GM19438 (cell line): ENCODE measurements around the gene PIEZO2.

Experiments
- ATAC-seq: cut with Tn5 transposase; IDR thresholded peaks from one replicate; pipeline ENCODE4 v1.9.1; 2021; ENCODE audit warnings: low read depth; ENCODE audit not compliant: unreplicated experiment

Gene PIEZO2

GRCh38 chr18:11035376-11035775 lies 114.0 kb downstream of the PIEZO2 start:
- ATAC-seq = no peak

GRCh38 chr18:11034884-11035283 lies 114.5 kb downstream of the PIEZO2 start:
- no peak for ATAC-seq

GRCh38 chr18:11033503-11033902 lies 115.9 kb downstream of the PIEZO2 start:
- ATAC-seq = no peak

DNA sequence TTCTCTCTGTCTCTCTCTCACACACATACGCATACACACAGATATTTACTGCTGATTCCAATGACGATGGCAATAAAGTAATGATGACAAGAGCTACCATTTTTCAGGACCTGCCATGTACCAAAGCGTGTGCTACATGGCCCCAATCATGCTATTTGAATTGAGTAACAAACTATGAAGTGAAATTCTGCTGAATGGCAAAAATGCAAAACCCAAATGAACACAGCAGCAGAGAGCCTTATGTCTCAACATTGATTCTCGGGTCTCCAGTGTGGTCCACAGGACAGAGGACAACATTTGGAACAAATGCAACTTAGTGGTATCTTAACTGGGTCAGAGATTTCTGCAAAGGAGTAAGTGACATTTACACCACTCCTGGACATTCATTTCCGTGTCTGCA lies 117.4 kb downstream of the PIEZO2 start:
- ATAC-seq = no peak

GRCh38 chr18:11029021-11029420 lies 120.3 kb downstream of the PIEZO2 start:
- ATAC-seq = no peak

GRCh38 chr18:11027862-11028261 lies 121.5 kb downstream of the PIEZO2 start:
- no peak for ATAC-seq

DNA sequence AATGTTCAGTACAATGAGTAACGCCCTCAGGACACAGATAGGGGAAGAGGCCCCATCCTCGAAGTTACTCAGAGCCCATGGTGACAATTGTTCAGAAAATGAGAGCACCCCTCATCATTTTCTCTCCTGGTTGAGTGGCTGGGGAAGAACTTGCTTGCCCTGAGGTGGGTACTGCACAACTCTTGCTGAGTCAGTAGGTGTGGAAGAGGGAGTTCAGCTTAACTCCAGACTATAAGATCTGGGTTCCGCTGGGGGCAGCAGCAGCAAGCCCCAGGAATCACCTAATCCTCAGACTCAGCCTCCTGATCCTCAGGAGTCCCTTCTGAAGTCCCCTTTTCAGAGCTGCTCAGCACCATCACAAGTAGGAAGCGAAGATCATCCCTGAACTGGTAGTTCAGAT lies 123.7 kb downstream of the PIEZO2 start:
- ATAC-seq = no peak

GRCh38 chr18:11024928-11025669 lies 124.3 kb downstream of the PIEZO2 start:
- no peak for ATAC-seq

GRCh38 chr18:11021477-11021876 lies 127.9 kb downstream of the PIEZO2 start:
- ATAC-seq = no peak

DNA sequence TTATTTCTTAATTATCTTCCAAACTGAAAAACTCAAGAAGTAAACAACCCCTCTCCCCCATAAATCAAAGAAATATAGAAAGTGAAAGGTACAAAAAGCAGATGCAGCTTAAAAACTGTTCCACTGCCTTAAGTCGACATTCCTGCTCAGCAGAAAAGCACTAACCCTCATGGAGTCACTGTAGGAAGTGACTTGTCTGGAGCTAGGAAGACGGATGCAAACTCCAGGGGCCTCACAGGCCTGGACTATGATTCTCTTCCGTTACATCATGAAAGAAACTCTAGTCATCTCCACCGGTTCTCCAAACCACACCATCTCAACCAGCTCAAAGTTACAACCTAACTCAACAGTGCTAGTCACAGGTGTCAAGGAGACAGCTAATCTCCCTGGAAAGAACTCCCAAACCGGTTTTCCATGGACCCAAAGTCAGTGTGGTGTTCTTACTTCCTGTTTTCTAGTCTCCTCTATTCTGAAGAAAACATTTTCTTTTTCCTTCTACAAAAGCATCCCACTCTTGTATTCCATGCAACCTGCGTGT lies 128.4 kb downstream of the PIEZO2 start:
- no peak for ATAC-seq

DNA sequence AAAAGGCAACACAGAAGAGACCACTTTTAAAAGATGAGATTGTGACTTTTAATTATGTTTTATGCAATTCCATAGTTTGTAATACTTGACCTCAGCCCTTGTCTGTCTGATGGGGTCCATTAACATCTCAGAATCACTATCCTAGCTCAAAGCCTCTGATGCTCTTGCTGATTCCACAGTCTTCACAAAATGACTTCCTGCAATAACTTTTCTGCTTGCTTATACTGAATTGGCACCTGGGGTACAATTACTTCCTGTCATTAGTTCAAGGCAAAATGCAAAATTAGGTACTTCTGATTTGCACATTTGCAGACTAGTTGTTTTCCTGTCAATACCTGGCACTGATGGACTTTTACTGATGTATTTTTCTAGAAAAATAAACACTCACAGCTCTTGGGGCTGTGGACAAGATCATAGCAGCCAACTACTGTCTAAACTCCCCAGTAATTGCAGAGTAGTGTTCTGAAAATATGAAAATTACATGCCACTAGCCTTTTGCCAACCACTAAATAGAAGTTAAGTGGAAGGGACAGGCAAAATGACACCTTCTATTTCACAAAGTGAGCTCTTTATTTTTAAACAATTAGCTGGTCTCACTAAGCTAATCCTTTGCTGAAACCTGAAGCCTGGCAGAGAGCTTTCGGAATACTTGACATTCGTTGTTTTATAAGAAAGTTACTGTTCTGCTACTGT lies 129.1 kb downstream of the PIEZO2 start:
- ATAC-seq = no peak

DNA sequence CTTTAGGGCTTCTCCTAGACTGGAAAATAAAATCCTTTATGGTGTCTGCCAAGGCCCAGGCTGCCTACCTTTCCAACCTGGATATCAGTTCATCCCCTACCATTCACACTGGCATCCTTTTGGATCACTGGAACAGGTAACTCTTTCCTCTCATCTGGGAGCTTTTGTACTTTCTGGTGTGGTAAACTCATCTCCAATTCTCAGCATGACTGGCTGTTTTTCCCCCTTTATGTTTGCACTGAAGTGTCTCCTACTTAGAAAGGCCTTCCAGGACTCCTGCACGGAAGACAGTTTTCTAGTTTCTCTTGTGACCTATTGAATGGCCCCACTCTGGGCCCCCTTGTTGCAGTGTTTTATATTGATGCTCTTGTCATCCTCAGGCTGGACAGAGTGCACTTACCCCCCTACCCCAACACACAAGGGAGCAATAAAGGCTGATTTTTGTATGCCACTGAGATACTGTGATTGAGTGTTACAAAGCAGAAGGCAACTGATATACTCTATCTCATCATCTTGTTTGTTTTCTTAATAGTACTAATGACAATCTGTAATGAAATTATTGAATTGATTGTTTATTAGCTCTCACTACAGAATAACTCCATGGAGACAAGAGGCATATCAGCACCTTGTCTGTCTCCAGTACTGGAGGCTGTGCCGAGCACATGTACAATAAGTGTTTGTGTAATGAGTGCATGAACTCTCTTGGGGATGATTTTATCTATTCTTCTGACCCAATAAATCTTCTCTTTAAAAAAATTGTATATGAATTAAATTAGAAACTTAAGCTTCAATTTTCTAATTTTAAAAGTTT lies 129.9 kb downstream of the PIEZO2 start:
- no peak for ATAC-seq

GRCh38 chr18:11009869-11010268 lies 139.5 kb downstream of the PIEZO2 start:
- no peak for ATAC-seq

- ATAC-seq = no peak
These were observed 140.2 kb downstream of the PIEZO2 start for GRCh38 chr18:11009147-11009546.

DNA sequence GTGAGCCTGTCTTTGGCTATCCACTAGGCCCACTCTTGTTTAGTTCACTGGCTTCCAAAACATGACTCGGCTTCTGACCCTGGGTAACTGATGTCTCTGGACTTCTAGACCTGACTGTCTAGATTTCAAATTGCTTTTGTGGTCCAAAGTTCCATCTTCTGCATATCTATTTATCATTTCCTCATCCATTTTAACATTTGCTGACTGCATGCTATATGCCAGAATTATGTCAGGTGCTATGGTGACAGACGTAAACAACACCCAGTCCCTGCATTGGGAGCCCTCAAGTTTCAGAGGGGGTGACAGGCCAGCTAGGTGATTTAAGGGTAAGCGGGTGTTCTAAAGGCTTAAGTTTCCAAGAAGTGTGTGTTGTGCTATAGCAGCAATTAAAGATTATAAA lies 140.9 kb downstream of the PIEZO2 start:
- no peak for ATAC-seq

GRCh38 chr18:11005528-11005927 lies 143.8 kb downstream of the PIEZO2 start:
- no peak for ATAC-seq

DNA sequence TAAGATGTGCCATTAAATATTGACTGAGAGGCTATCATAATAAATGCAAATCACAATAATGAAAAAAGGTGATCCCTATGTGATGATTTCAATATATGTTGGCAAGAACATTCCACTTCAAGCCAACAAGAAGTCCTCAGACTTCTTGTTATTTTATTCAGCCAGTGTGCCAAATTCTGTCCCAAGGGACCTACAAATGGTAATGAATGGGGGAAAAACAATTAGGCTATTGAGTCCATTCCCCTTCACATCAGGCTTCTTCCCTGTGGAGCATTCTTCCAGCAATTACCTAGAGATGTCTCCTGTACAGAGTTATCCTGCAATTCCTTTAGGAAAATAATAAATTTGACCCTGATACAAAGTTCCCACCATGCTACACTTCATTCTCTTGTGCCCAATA lies 144.4 kb downstream of the PIEZO2 start:
- no peak for ATAC-seq

DNA sequence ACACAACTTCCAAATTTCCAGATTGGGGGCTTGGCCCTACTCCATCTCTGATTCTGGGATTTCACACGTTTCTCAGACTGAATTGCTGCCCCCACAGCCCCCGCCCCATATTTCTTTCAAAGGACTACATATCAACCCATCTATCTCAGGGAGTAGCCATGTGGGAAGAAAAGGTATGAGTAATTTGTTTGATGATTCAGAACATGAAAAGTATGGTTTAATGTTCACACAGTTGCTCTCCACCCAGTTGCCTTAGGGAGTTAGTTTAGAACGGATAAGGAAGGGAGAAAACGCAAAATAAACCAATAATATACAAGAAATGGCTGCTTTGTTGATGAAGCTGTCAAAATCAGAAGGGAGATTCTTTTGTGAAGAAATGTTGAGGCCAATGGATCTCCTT lies 145.1 kb downstream of the PIEZO2 start:
- no peak for ATAC-seq

DNA sequence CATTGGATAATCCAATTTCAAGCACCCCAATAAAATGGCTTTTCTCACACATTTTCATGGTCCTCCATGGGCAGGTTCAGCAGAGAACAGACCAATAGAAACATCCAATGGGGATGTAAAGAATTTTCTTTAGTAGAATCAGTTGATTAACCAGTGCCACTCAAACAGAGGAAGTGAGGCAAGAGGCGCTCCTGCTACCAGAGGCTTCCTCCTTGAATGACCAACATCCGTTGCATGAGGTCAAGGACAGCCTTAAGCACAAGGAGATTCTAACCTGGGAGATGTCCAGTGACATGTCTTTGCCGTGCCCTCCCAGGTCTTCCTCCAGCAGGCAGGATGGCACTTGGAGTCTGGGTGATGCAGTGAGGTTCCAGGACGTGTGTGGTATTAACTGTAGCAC lies 146.6 kb downstream of the PIEZO2 start:
- no peak for ATAC-seq

- no peak for ATAC-seq
These were observed 147.1 kb downstream of the PIEZO2 start for GRCh38 chr18:11002277-11002676.

DNA sequence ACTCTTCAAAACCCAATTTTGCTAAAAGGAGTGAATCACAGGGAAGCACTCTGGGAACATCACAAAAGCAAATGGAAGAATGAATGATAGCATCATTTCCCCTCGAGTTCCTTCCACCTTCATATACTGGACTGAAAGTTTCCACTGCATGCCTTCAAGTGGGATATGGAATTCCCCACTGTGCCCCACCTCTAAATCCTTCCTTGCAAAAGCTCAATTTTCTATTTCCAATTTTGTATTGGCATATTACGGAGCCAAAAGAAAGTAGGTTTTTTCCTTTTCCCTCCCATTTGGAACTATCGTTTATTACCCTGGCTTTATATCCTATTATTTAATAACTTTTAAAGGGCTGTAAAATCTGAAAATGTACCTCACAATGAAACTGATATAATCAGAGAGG lies 149.3 kb downstream of the PIEZO2 start:
- no peak for ATAC-seq
